GM21528 (cell line): Measurements from ENCODE around the gene NRXN3.

Experiments
- ATAC-seq: cut with Tn5 transposase; IDR thresholded peaks from one replicate; pipeline ENCODE4 v1.9.1; 2021; ENCODE audit warnings: mild to moderate bottlenecking, moderate library complexity; ENCODE audit not compliant: unreplicated experiment, low FRiP score

NRXN3 gene

GRCh38 chr14:78172428-78172827, 2.3 kb downstream of the NRXN3 start:
- ATAC-seq: no peak

GRCh38 chr14:78173346-78174035, 3.3 kb downstream of the NRXN3 start:
- no peak for ATAC-seq

- ATAC-seq: no peak
Observed at GRCh38 chr14:78175412-78175811, 5.2 kb downstream of the NRXN3 start.

DNA sequence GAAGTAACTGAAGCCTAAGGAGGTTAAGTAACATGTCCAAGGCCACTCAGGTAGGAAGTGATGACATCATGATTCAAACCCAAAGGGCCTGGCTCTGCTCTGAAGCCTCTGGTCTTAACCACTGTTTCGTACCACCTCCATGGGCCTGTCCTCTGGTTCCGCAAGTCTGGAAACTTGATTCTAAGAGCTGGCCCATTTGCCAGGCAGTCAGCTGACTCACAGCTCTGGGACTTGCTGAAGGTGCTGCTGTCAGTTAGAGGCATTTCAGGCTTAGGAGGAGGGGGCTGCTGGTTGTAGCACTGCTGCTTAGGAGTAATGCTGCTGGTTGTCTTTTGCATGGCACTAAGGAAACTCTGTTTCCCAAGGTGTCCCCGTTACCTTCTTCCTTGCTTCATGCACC, 7.9 kb downstream of the NRXN3 start:
- no peak for ATAC-seq

GRCh38 chr14:78178971-78179370, 8.8 kb downstream of the NRXN3 start:
- ATAC-seq: no peak

DNA sequence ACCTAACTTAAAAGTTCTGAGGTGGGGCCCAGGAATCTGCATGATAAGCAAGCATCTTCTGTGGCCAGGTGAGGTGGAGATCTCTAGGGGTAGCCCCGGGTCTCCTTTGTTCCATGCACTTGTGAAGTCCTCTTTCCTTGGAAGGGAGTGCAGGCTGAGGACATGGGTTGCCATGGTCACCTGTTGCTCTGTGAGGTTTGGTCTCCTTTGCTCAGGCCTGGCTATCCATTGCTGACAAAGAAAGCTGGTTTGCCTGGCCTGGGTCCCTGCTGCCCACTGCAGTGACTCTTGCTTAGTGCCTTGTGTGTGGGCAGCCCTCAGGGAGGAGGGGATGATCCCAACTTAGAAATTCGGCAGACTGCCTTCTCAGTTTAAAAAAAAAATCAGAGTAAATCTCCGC, 11.1 kb downstream of the NRXN3 start:
- no peak for ATAC-seq

GRCh38 chr14:78182722-78183121, 12.5 kb downstream of the NRXN3 start:
- no peak for ATAC-seq

DNA sequence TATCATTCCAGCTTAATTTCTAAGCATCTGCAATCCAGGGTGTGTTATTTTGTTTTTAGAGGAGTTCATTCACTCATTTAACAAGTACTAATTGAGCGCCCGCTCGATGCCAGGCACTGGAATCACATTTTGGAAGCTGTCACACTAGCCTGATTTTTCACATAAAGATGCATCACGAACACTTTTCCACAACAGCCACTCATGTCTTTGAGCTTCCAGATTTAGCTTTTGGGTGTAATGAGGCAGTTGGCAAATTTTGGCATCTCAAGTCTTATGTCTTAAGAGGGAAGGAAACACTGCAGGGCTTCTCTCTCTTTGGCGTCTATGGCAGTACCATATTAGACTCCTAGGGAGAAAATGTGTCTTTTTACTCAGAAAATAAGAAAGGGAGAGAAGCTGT, 14.0 kb downstream of the NRXN3 start:
- no peak for ATAC-seq

DNA sequence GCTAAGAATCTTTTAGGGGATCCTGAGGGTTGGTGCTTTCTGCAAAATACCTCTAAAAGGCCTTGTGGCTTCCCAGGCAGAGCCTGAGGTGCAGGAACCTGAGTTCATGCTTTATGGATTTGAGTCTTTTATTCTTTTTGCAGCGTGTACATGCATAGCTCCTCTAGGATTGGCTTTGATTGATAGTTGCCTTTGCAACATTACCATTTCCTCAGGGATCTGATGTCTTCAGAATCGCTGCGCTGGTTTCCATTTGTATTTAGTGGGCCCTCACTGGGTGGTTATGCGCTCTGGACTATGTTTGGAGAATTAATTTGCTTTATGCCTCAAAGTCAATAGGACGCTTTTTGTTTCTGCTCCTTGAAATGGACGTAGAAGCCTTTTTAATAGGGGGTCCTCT, 16.1 kb downstream of the NRXN3 start:
- no peak for ATAC-seq

GRCh38 chr14:78188882-78189281, 18.7 kb downstream of the NRXN3 start:
- no peak for ATAC-seq

- no peak for ATAC-seq
Observed at GRCh38 chr14:78195431-78195830, 25.3 kb downstream of the NRXN3 start.

- ATAC-seq: no peak
Observed at GRCh38 chr14:78196323-78196722, 26.1 kb downstream of the NRXN3 start.

- no peak for ATAC-seq
Observed at GRCh38 chr14:78197051-78197450, 26.9 kb downstream of the NRXN3 start.

DNA sequence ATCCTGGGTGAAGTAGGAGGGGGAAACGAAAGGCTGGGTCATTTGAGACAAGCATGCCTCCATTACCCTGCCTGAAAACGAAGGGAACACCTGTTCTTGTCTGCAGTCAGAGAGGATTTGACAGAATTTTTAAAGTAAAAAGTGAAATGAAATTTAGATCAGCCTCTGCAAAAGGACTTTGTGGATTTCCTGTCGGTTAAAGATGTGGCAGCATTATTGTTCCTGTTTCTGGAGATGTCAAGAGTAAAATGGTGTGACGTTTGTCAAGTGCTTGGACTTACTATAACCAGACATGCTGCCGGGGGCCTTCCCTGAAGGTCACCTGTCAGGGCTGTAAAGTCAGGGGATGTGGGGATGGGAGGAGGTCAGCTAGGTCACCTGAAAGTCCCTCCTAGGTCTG, 32.0 kb downstream of the NRXN3 start:
- no peak for ATAC-seq

- no peak for ATAC-seq
Observed at GRCh38 chr14:78202976-78203375, 32.8 kb downstream of the NRXN3 start.

- ATAC-seq: no peak
Observed at GRCh38 chr14:78207414-78207813, 37.2 kb downstream of the NRXN3 start.

DNA sequence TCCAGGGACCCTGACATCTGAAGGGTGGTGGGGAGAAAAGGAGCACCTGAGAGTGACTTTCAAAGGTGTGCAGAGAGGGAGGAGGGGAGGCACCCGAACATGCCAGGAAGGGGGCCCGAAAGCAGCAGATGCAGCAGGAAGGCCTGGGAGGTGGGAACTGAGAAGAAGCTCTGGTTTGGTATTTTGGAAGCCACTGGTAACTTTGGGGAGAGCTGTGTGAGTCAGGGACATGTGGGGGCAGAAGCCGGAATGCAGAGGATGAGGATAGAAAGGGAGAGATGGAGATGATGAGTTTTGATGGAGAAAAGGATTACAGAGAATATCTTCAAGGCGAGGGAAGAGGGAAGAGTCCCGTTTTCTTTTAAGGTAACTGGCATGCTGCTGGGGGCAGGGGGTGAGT, 50.1 kb downstream of the NRXN3 start:
- no peak for ATAC-seq

DNA sequence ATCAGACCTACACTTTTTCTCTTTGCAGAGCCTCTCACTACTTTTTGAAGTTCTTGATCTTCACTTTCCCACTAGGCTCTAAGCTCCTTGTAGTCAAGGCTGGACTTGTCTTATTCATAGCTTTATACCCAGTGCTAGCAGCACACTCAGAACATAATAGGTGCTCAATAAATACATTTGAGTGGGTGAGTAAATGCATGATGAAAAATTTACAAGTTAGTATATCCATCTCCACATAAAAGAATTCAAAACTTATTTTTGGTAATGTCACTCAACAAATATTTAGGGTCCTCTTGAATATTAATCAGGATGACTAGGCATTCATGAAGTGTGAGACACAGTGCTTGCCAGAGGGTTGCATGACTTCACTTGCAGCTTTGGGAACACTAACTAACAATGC, 52.6 kb downstream of the NRXN3 start:
- no peak for ATAC-seq

DNA sequence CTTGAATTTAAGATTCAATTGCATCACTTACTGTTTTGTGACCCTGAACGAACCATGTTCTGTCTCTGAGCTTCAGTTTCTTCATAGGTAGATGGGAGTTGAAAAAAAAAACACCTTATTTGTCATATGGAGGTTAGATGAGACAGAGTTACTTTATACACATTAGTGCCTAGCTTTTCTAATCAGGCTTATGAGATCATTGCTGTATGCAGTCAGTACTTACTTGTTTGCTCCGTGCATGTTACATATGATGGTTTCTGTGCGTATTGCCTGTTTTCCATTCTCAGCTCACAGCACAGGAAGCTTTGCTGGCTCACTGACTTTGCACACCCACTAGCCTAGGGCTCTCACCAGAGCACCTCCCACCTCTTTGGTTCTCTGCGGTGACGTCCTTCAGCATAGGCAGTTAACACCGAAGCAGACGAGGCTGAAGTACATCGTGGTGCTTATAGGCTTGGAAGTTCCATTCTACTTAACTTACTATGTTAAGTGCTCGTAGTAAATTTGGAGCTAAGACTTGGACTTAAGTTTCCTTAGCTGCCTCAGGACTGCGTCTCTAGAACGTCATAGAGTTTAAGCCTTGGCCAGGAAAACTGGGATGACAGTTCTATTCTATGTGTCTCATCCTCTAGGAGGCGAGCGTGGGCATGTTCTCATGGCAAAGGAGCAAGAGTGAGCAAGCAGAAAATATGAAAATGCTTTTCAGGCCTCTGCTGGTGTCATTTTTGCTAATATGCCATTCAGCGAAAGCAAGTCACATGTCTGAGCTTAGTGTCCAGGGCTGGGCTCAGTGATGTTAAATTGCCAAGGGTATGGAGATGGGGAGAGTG, 57.3 kb downstream of the NRXN3 start:
- ATAC-seq: no peak

- ATAC-seq: no peak
Observed at GRCh38 chr14:78228702-78229327, 58.6 kb downstream of the NRXN3 start.

DNA sequence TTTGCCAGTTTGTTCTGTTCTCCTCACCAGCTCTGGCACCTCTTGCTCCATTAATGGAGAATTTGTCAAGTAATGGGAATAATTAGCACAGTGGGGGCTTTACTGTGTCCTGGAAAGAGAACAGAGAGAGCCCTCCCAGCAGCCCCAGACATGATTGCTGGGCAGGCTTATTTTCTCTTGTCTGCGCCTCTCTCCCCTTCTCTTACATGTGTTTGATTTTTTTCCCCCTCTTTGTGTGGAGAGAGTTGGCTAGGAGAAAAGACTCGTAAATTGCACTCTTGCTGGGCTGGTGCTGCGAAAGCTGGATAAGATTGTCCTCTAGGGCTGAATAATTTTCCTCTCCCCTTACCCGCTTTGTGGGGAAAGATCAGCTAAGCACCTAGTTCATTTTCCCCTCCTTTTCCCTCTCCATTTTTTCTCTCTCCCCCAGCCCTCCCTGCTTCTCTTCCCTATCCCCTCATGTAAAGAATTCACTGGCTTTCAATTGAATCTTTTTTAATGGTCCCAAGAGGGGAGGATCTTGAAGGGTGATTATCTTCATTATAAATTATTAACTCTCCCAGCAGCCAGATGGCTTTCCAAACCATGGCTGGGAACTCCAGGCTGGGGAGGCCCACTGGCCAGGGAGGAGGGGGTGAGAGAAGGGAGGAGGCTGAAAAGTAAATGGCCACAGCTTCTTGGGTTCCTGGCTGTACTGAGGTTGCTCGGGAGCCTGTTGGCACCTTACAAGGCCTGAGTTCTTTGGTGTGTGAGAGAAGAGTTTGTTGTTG, 62.2 kb downstream of the NRXN3 start:
- no peak for ATAC-seq
